A549 (cell line): Measurements from ENCODE around the gene DNAJC22. TPM values are rescaled to one million over a fixed set of nuclear protein-coding genes. Genes with fewer than 3 reads are reported as not detected.

Source experiments
- ATAC-seq, 2 experiments: fragments of 200-7000 bp in 1 of 2; fragments of >200 bp in 1 of 2; cut with Nextera tagmentation in 1 of 2; cut with Tn5 transposase in 1 of 2; 3 replicates each; pipeline versions ENCODE4 v1.8.0 to v1.9.1; 2018 to 2020; ENCODE audit warnings: mild to moderate bottlenecking in 1 of 2, moderate library complexity in 1 of 2
- CTCF ChIA-PET: fragments of 300-600 bp; sonication (Branson Sonifier 250); formaldehyde crosslinking; extraction: SDS; loops from one replicate; lab custom pipeline; 2021; ENCODE audit warnings: antibody characterized with exemption, inconsistent platforms; lab: Yijun Ruan, JAX
- POLR2A ChIA-PET: fragments of 350-600 bp; formaldehyde crosslinking; extraction: SDS; loops from one replicate; lab custom pipeline; 2021; ENCODE audit warnings: antibody characterized with exemption, inconsistent platforms; lab: Yijun Ruan, JAX
- DNase-seq, 2 experiments: peaks; one replicate each; pipeline versions ENCODE4 v3.0.0 to v3.0.0-alpha.2; 2011 to 2016; ENCODE audit warnings: low read depth in 1 of 2, low spot score in 1 of 2
- FAIRE-seq: peaks from 2 replicates; lab custom pipeline; 2011; peaks lifted over from hg19 to GRCh38; lab: Jason Lieb, UNC
- H3K27ac ChIP-seq, 2 experiments: fragments of >200 bp; sonication (Bioruptor Twin); formaldehyde crosslinking; 3 replicates each; pipeline ENCODE4 v1.5.1; 2016 to 2017
- H3K4me1 ChIP-seq: fragments of >200 bp; sonication (Bioruptor Twin); formaldehyde crosslinking; 3 replicates; pipeline ENCODE4 v1.6.1; 2016
- H3K4me2 ChIP-seq: fragments of >200 bp; sonication (Bioruptor Twin); formaldehyde crosslinking; 3 replicates; pipeline ENCODE4 v1.6.1; 2016
- H3K4me3 ChIP-seq: fragments of >200 bp; sonication (Bioruptor Twin); formaldehyde crosslinking; 3 replicates; pipeline ENCODE4 v1.5.1; 2016
- H3K9me3 ChIP-seq: fragments of >200 bp; sonication (Bioruptor Twin); formaldehyde crosslinking; 3 replicates; pipeline ENCODE4 v1.6.1; 2016
- BCL3 ChIP-seq: fragments of >200 bp; sonication (Bioruptor Twin); formaldehyde crosslinking; IDR thresholded peaks from 3 replicates; pipeline ENCODE4 v1.6.1; 2016
- CHD2 ChIP-seq: fragments of 150-350 bp; IDR thresholded peaks from 2 replicates; pipeline ENCODE4 v1.6.1; 2014; ENCODE audit warnings: low read length; ENCODE audit not compliant: partially characterized antibody
- CTCF ChIP-seq: fragments of >200 bp; sonication (Bioruptor Twin); formaldehyde crosslinking; IDR thresholded peaks from 3 replicates; pipeline ENCODE4 v1.5.1; 2016
- E2F6 ChIP-seq: IDR thresholded peaks from 2 replicates; pipeline ENCODE4 v1.6.1; 2012; ENCODE audit warnings: low read depth, borderline replicate concordance
- EHF ChIP-seq: fragments of 250-450 bp; sonication (Bioruptor Pico); IDR thresholded peaks from 2 replicates; pipeline ENCODE4 v1.5.0; 2020; ENCODE audit warnings: mild to moderate bottlenecking
- EP300 ChIP-seq, 2 experiments: fragments of >200 bp; sonication (Bioruptor Twin); formaldehyde crosslinking; IDR thresholded peaks; 2 replicates in 1 of 2; 3 replicates in 1 of 2; pipeline ENCODE4 v1.6.1; 2016 to 2017
- HDAC2 ChIP-seq: fragments of 200-600 bp; sonication (generic); IDR thresholded peaks from 2 replicates; pipeline ENCODE4 v1.6.1; 2016
- HOXB13 ChIP-seq: fragments of 250-450 bp; sonication (Bioruptor Pico); IDR thresholded peaks from 2 replicates; pipeline ENCODE4 v1.5.0; 2020; ENCODE audit warnings: low read depth, mild to moderate bottlenecking, moderate library complexity
- HOXB5 ChIP-seq: fragments of 250-450 bp; sonication (Bioruptor Pico); IDR thresholded peaks from 2 replicates; pipeline ENCODE4 v1.5.0; 2020; ENCODE audit warnings: mild to moderate bottlenecking, moderate library complexity
- JUN ChIP-seq, 2 experiments: fragments of >200 bp; sonication (Bioruptor Twin); formaldehyde crosslinking; IDR thresholded peaks; 2 replicates in 1 of 2; 3 replicates in 1 of 2; pipeline ENCODE4 v1.6.1; 2016 to 2017
- KDM1A ChIP-seq: fragments of 200-600 bp; sonication (generic); IDR thresholded peaks from 2 replicates; pipeline ENCODE4 v1.6.1; 2016; ENCODE audit warnings: low read depth, mild to moderate bottlenecking
- MAX ChIP-seq: IDR thresholded peaks from 2 replicates; pipeline ENCODE4 v1.6.1; 2012
- MAZ ChIP-seq: fragments of 150-350 bp; IDR thresholded peaks from 2 replicates; pipeline ENCODE4 v1.6.1; 2014; ENCODE audit warnings: antibody characterized with exemption, low read depth, low read length, borderline replicate concordance
- MYC ChIP-seq: IDR thresholded peaks from 2 replicates; pipeline ENCODE4 v1.6.1; 2012; ENCODE audit warnings: mild to moderate bottlenecking, inconsistent platforms, low read length, improper control_type of control experiment, borderline replicate concordance
- NFE2L2 ChIP-seq: fragments of 150-350 bp; conservative IDR thresholded peaks from 2 replicates; pipeline ENCODE4 v1.6.1; 2014; ENCODE audit warnings: low read length
- NPAS2 ChIP-seq: fragments of 250-450 bp; sonication (Bioruptor Pico); IDR thresholded peaks from 2 replicates; pipeline ENCODE4 v1.8.0; 2022; ENCODE audit warnings: mild to moderate bottlenecking, moderate library complexity, borderline replicate concordance
- NR3C1 ChIP-seq: fragments of >200 bp; sonication (Bioruptor Twin); formaldehyde crosslinking; IDR thresholded peaks from 3 replicates; pipeline ENCODE4 v1.6.1; 2017
- PBX3 ChIP-seq: IDR thresholded peaks from 2 replicates; pipeline ENCODE4 v1.6.1; 2012
- POLR2AphosphoS2 ChIP-seq: conservative IDR thresholded peaks from 2 replicates; pipeline ENCODE4 v1.6.1; 2012; ENCODE audit warnings: low read length, improper control_type of control experiment, inconsistent platforms
- RAD21 ChIP-seq, 2 experiments: fragments of >200 bp in 1 of 2; sonication (Bioruptor Twin) in 1 of 2; formaldehyde crosslinking in 1 of 2; IDR thresholded peaks in 1 of 2; conservative IDR thresholded peaks in 1 of 2; 2 replicates in 1 of 2; 3 replicates in 1 of 2; pipeline ENCODE4 v1.6.1; 2012 to 2018; ENCODE audit warnings: inconsistent platforms in 1 of 2
- REST ChIP-seq: fragments of 200-600 bp; sonication (generic); IDR thresholded peaks from 2 replicates; pipeline ENCODE4 v1.6.1; 2016; ENCODE audit warnings: antibody characterized with exemption, mild to moderate bottlenecking, moderate library complexity
- SMC3 ChIP-seq: fragments of >200 bp; sonication (Bioruptor Twin); formaldehyde crosslinking; IDR thresholded peaks from 3 replicates; pipeline ENCODE4 v1.6.1; 2018; ENCODE audit warnings: inconsistent platforms
- TP53 ChIP-seq: fragments of 250-450 bp; sonication (Bioruptor Pico); IDR thresholded peaks from 2 replicates; pipeline ENCODE4 v1.5.0; 2021; ENCODE audit warnings: mild to moderate bottlenecking, moderate library complexity
- ZC3H11A ChIP-seq: fragments of 450-650 bp; IDR thresholded peaks from 2 replicates; pipeline ENCODE4 v1.6.1; 2014; ENCODE audit warnings: antibody characterized with exemption, mild to moderate bottlenecking
- WGBS: methylation state at CpG from one replicate; pipeline ENCODE4 v1.1.6; 2017; ENCODE audit errors: missing lambda C conversion rate; 5-methylcytosine and 5-hydroxymethylcytosine counted together
- polyA plus RNA-seq, 4 experiments: library from polyadenylated mRNA; depleted of rRNA in 3 of 4; stranded (reverse); fragments of >200 nt; fragmentation: RNase III in 1 of 4; extraction: RNeasy Plus Mini Kit Qiagen cat#74134 plus additional on column Dnase treatment in 1 of 4; gene quantifications; 2 replicates in 3 of 4; 3 replicates in 1 of 4; pipeline ENCODE4 v1.2.3, GENCODE V29; 2011 to 2017

Gene DNAJC22
- polyA plus RNA-seq, 2 of the 4 experiments (the other 2 are of a cell fraction): 22.6 to 35.5 TPM

- WGBS: 75% methylated on average over 60 of the region's 61 CpGs
- Histone ChIP-seq H3K4me2 (peak overlapping the region; percentile 87), H3K9me3 (no peaks in the 10 kb centered on the region), H3K4me3 (peak overlapping the region; percentile 41), H3K27ac (peak overlapping the region; percentile 55 to 86; a peak in 4 of 6 replicates), H3K4me1 (peaks cover 48% of the 10 kb centered on the region)
- TF ChIP-seq POLR2AphosphoS2 (no peak), KDM1A (no peak), NR3C1 (no peak), TP53 (CRISPR knock-in tag) (no peak), HOXB13 (CRISPR knock-in tag) (no peak), NPAS2 (CRISPR knock-in tag) (no peak), EP300 (IDR thresholded peaks at IDR 0.05) (no peak), MYC (no peak), MAZ (no peak)
- FAIRE-seq (no peak), DNase-seq (no peak), ATAC-seq (no peak)
- POLR2A ChIA-PET: interaction anchor here (0.6 kb wide), 1 partner anchor 494 kb away, joined by 5 read pairs; the partner anchor contains the start of gene DDX23
- CTCF ChIA-PET: interaction anchor here (0.5 to 9.5 kb wide), 18 partner anchors 9 to 292 kb away, joined by 3 to 201 read pairs (median 11); partner anchors contain the start of genes C1QL4, PRPH, SPATS2 and TROAP
These were observed 646 bp upstream of the DNAJC22 start for GRCh38 chr12:49345825-49346658.

GRCh38 chr12:49347311-49348193 is 864 bp downstream of the DNAJC22 start:
- Histone ChIP-seq H3K9me3 (no peaks in the 10 kb centered on the region), H3K27ac (peak overlapping the region; percentile 80 to 86), H3K4me1 (peaks cover 48% of the 10 kb centered on the region), H3K4me2 (peak overlapping the region; percentile 82), H3K4me3 (peak overlapping the region; percentile 50)
- peak; percentile 84 to 90 for ATAC-seq
- FAIRE-seq: no peak
- 13% methylated on average over 21 of the region's 37 CpGs for WGBS
- peak; percentile 95 to 98 for DNase-seq
- ChIA-PET POLR2A (interaction anchor here (1.0 to 2.1 kb wide), 7 partner anchors 11 to 220 kb away, joined by 3 to 11 read pairs (median 5); partner anchors contain the start of genes C1QL4, SPATS2 and TROAP), CTCF (interaction anchor here (0.6 to 9.5 kb wide), 73 partner anchors 10 to 702 kb away, joined by 3 to 201 read pairs (median 4); partner anchors contain the start of genes C1QL4, DHH, PRPF40B and PRPH)
- peak; percentile 98 for TF ChIP-seq CTCF
- peak; percentile 70; the same call in 1 of the 3 replicates for TF ChIP-seq BCL3
- TF ChIP-seq EHF: no peak
- TF ChIP-seq HDAC2: no peak
- no peak for TF ChIP-seq PBX3
- TF ChIP-seq NFE2L2: no peak
- TF ChIP-seq SMC3: peak; percentile 74
- peak; percentile 72 for TF ChIP-seq MAX
- no peak for TF ChIP-seq REST
- no peak for TF ChIP-seq HOXB5 (CRISPR knock-in tag)
- TF ChIP-seq E2F6: peak; percentile 44; the same call in 1 of the 2 replicates
- no peak; the same call in 1 of the 2 replicates for TF ChIP-seq ZC3H11A
- peak; percentile 28 for TF ChIP-seq CHD2
- TF ChIP-seq JUN (IDR thresholded peaks at IDR 0.05): peak; percentile 49 to 83; a peak in 3 of 5 replicates
- peak; percentile 32 to 55; a peak in 4 of 5 replicates for TF ChIP-seq RAD21 (conservative IDR thresholded peaks at IDR 0.05 in 1 of 2, IDR thresholded peaks at IDR 0.05 in 1 of 2)
